Bronchial epithelial cell (primary cell): Measurements from ENCODE around the gene BCAS4. TPM values are rescaled to one million over a fixed set of nuclear protein-coding genes. Genes with fewer than 3 reads are reported as not detected.
"Not testable (repeated sequence)": the region's sequence is repeated elsewhere in the genome, so short reads cannot be mapped to it uniquely, and the experiment has no call there.

Experiments
- DNase-seq: peaks from one replicate; pipeline ENCODE4 v3.0.0-alpha.2; 2010; ENCODE audit warnings: low read depth
- FAIRE-seq: peaks from 2 replicates; lab custom pipeline; 2011; peaks lifted over from hg19 to GRCh38; lab: Jason Lieb, UNC
- H3K27me3 ChIP-seq: 2 replicates; pipeline ENCODE4 v1.5.1; 2011; ENCODE audit warnings: low read length; ENCODE audit not compliant: control insufficient read depth, insufficient read depth
- H3K36me3 ChIP-seq: 2 replicates; pipeline ENCODE4 v1.5.1; 2011; ENCODE audit warnings: low read length; ENCODE audit not compliant: control insufficient read depth, insufficient read depth
- H3K4me3 ChIP-seq: 2 replicates; pipeline ENCODE4 v1.5.1; 2011; ENCODE audit warnings: mild to moderate bottlenecking, low read depth, low read length, control low read depth
- total RNA-seq: library from RNA; depleted of rRNA; stranded (reverse); fragments of >200 nt; gene quantifications from 2 replicates; pipeline ENCODE4 v1.2.1, GENCODE V29; 2014
- TF ChIP-seq, protein P1 (sequence below): IDR thresholded peaks from 2 replicates; pipeline ENCODE4 v1.5.1; 2011; ENCODE audit warnings: mild to moderate bottlenecking, moderate library complexity, low read length, control low read depth, inconsistent platforms; ENCODE audit not compliant: insufficient read depth, severe bottlenecking

BCAS4 gene
- total RNA-seq, 1 donor from 2014 or later = 5.5 TPM

DNA sequence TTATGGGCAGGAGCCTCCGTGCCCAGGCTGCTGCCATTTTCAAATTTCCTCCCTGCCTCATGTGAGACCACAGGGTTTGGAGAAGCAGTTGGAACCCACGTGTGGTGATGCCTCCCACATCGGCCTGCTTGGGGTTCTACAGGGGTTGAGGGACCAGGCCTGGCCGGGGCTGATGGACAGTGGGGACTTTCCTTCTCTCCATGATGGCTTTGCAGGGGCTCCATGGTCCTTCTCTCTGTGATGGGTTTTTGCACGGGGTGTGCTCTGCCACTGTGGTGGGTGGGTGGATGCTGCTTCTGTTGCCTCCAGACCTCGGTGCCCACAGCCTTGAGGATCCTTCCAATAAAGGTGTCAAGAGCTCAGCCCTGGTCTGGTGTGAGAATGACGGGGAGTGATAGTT, 82.0 kb downstream of the BCAS4 start:
- Histone ChIP-seq H3K27me3 (no peaks in the 10 kb centered on the region), H3K36me3 (no peaks in the 10 kb centered on the region), H3K4me3 (no peak overlapping the region)
- TF ChIP-seq, protein P1, sequence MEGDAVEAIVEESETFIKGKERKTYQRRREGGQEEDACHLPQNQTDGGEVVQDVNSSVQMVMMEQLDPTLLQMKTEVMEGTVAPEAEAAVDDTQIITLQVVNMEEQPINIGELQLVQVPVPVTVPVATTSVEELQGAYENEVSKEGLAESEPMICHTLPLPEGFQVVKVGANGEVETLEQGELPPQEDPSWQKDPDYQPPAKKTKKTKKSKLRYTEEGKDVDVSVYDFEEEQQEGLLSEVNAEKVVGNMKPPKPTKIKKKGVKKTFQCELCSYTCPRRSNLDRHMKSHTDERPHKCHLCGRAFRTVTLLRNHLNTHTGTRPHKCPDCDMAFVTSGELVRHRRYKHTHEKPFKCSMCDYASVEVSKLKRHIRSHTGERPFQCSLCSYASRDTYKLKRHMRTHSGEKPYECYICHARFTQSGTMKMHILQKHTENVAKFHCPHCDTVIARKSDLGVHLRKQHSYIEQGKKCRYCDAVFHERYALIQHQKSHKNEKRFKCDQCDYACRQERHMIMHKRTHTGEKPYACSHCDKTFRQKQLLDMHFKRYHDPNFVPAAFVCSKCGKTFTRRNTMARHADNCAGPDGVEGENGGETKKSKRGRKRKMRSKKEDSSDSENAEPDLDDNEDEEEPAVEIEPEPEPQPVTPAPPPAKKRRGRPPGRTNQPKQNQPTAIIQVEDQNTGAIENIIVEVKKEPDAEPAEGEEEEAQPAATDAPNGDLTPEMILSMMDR = no peak
- no peak for DNase-seq
- no peak for FAIRE-seq

DNA sequence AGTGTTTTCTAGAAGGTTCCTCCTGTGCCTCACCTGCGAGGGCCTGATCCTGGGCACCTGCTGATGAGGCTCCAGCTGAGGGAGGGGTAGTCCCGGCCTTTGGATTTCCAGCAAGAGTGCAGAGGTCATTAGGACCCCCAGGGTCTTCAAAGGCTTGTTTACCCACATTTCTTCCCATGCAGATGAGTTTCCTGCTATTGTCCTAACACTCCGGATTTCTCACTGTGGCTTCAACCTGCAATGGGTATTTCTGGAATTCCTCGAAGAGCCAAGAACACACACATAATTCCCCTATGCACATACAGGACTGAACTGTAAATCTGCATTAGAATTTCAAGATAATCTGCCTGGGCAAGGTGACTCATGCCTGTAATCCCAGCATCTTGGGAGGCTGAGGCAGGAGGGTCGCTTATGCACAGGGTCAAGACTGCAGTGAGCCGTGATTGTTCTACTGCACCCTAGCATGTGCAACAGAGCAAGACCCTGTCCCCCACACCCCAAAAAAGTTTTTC, 82.4 kb downstream of the BCAS4 start:
- Histone ChIP-seq H3K36me3 (no peaks in the 10 kb centered on the region), H3K4me3 (no peak overlapping the region), H3K27me3 (no peaks in the 10 kb centered on the region)
- no peak for FAIRE-seq
- TF ChIP-seq, protein P1 = no peak
- DNase-seq = no peak

DNA sequence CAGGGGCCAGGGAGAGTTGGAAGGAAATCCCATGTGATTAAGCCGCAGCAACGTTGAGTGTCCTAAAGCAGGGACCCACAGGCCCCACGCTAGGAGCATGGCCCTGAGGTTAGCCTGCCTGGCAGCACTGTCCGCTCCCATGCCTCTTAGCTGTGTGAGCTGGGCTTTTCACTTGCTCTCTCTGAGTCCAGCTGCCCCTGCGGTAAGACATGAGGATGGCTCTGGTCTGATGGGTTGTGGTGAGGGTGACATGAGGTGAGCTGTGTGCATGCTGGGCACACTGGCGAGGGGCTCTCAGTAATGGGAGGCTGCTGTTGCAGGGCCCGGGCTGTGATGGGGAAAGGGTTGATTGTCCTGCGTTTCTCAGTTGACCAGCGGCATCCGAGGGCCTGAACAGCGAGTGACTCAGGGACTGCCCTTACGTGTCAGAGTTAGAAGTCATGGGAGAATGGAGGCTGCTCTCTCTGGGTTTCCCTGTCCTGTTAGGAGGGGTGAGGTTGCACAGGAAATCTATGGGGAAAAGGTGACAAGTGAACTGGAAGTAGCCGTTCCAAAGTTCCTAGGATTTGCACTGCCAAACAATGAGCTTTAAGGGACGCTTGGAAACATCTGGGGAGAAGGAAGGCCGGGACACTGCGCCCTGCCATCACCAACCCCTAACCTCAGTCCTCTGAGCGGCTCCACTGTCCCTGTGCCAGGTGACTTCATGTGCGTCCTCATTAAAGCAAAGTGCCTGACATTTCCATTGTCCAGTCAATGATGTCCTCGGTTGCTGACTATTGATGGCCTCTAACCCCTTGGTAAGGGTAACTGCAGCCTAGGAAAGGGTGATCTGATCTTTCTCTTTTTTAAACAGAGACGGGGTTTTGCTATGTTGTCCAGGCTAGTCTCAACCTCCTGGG, 85.0 kb downstream of the BCAS4 start:
- Histone ChIP-seq H3K36me3 (no peaks in the 10 kb centered on the region), H3K27me3 (no peaks in the 10 kb centered on the region), H3K4me3 (no peak overlapping the region)
- TF ChIP-seq, protein P1 = no peak
- no peak for DNase-seq
- FAIRE-seq = no peak

DNA sequence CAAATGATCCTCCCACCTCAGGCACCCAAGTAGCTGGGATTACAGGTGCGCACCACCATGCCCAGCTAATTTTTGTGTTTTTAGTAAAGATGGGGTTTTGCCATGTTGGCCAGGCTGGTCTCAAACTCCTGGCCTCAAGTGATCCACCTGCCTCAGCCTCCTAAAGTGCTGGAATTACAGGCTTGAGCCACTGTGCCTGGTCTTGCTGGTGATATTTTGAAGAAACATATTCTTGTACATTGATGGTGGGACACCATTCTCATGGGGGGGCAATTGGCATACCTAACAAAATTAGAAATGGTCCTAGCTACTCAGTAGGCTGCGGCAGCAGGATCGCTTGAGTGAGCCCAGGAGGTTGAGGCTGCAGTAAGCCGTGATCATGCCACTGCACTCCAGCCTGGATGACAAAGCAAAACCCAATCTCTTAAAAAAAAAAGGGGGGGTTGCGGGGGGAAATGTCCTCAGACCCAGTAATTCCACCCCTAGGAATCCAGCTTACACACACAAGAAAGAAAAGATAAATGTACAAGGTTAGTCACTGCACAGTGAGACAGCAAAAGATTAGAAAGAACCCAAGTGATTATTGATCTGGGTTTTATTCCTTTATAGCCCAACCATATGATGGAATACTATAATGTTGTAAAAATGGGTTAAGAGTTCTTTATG, 87.0 kb downstream of the BCAS4 start:
- not testable (repeated sequence) for H3K36me3 ChIP-seq, FAIRE-seq, DNase-seq, H3K27me3 ChIP-seq, H3K4me3 ChIP-seq

DNA sequence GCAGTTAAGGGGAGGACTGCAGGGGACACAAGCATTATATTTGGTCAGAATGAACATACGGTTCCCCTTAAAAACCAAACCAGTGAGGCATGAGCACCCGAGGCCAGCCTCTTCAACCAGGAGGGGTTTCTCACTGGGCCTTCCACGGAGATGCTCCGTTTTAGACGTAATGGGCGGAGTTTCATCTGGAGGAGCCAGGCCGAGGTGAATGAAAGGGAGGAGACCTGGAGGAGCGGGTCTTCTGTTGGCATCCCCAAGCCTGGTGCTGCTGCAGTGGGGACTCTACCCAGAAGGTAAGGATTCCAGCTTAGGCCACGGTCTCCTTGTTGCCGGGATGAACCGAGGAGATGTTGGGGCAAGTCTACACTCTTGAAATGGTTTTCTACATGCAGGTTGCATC, 89.0 kb downstream of the BCAS4 start:
- DNase-seq = no peak
- TF ChIP-seq, protein P1 = no peak
- Histone ChIP-seq H3K27me3 (no peaks in the 10 kb centered on the region), H3K4me3 (no peak overlapping the region), H3K36me3 (no peaks in the 10 kb centered on the region)
- no peak for FAIRE-seq

DNA sequence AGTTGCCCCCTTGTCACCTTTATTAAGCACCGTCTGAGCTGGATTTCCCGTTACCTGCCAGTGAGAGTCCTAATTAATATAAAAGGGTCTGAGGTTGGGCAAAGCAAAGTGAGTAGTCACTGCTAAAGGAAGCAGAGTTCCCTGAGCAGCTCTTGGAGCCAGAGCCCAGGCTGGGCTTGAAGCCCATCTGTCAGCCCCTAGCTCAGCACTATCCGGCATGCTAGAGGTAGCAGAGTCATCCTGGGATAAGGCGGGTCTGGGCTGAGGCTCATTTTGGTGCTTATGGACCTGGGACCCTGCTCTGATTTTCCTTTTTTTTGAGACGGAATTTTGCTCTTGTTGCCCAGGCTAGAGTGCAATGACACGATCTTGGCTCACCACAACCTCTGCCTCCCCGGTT, 90.2 kb downstream of the BCAS4 start:
- no peak overlapping the region for H3K4me3 ChIP-seq
- DNase-seq = no peak
- no peak for FAIRE-seq
- H3K27me3 ChIP-seq = no peaks in the 10 kb centered on the region
- TF ChIP-seq, protein P1 = no peak
- H3K36me3 ChIP-seq = no peaks in the 10 kb centered on the region
